OCI-LY3 (cell line): ENCODE data around the gene ATP2A3.

ENCODE experiments used
- H2AFZ ChIP-seq: fragments of 200-600, 300-600 bp; shearing (Covaris generic); 2 replicates; pipeline ENCODE4 v1.6.0; 2014; ENCODE audit warnings: antibody characterized with exemption, low read depth, low read length
- H3K27ac ChIP-seq: fragments of 200-600, 300-600 bp; sonication (generic); 2 replicates; pipeline ENCODE4 v1.5.1; 2014; ENCODE audit warnings: mild to moderate bottlenecking, low read length, moderate library complexity, mixed read lengths
- H3K27me3 ChIP-seq: fragments of 200-600, 300-600 bp; sonication (generic); 2 replicates; pipeline ENCODE4 v1.6.1; 2014; ENCODE audit warnings: low read depth, low read length, mixed read lengths
- H3K36me3 ChIP-seq: fragments of 200-600, 300-600 bp; sonication (generic); replicated peaks from 2 replicates; pipeline ENCODE3; 2014; ENCODE audit warnings: low read depth, low read length, mixed read lengths
- H3K4me1 ChIP-seq: fragments of 300-600, 200-600 bp; sonication (generic); 2 replicates; pipeline ENCODE4 v1.6.1; 2014; ENCODE audit warnings: low read length, mixed read lengths
- H3K4me2 ChIP-seq: fragments of 200-600, 300-600 bp; sonication (generic); 2 replicates; pipeline ENCODE4 v1.6.1; 2014; ENCODE audit warnings: low read length, mixed read lengths
- H3K4me3 ChIP-seq: fragments of 300-600, 200-600 bp; sonication (generic); 2 replicates; pipeline ENCODE4 v1.5.1; 2014; ENCODE audit warnings: antibody characterized with exemption, mild to moderate bottlenecking, low read length, moderate library complexity
- H3K79me2 ChIP-seq: fragments of 300-600, 200-600 bp; shearing (Covaris generic); 2 replicates; pipeline ENCODE4 v1.6.1; 2014; ENCODE audit warnings: mild to moderate bottlenecking, low read length, mixed read lengths
- H3K9ac ChIP-seq: fragments of 300-600, 200-600 bp; shearing (Covaris generic); 2 replicates; pipeline ENCODE4 v1.6.0; 2014; ENCODE audit warnings: mild to moderate bottlenecking, low read length, moderate library complexity
- H3K9me3 ChIP-seq: fragments of 200-600, 300-600 bp; shearing (Covaris generic); 2 replicates; pipeline ENCODE4 v1.6.1; 2014; ENCODE audit warnings: low read length, mixed read lengths; ENCODE audit not compliant: insufficient read depth
- H4K20me1 ChIP-seq: fragments of 200-600, 300-600 bp; sonication (generic); 2 replicates; pipeline ENCODE4 v1.6.1; 2016; ENCODE audit warnings: low read length, mixed read lengths; ENCODE audit not compliant: insufficient read depth
- CTCF ChIP-seq: fragments of 200-600, 300-600 bp; sonication (generic); IDR thresholded peaks from 2 replicates; pipeline ENCODE4 v1.5.1; 2014; ENCODE audit warnings: antibody characterized with exemption, low read length, low read depth
- EZH2phosphoT487 ChIP-seq: fragments of 200-600 bp; shearing (Covaris generic); IDR thresholded peaks from 2 replicates; pipeline ENCODE4 v1.6.1; 2018; ENCODE audit warnings: antibody characterized with exemption, mixed run types, low read depth

ATP2A3 gene

DNA sequence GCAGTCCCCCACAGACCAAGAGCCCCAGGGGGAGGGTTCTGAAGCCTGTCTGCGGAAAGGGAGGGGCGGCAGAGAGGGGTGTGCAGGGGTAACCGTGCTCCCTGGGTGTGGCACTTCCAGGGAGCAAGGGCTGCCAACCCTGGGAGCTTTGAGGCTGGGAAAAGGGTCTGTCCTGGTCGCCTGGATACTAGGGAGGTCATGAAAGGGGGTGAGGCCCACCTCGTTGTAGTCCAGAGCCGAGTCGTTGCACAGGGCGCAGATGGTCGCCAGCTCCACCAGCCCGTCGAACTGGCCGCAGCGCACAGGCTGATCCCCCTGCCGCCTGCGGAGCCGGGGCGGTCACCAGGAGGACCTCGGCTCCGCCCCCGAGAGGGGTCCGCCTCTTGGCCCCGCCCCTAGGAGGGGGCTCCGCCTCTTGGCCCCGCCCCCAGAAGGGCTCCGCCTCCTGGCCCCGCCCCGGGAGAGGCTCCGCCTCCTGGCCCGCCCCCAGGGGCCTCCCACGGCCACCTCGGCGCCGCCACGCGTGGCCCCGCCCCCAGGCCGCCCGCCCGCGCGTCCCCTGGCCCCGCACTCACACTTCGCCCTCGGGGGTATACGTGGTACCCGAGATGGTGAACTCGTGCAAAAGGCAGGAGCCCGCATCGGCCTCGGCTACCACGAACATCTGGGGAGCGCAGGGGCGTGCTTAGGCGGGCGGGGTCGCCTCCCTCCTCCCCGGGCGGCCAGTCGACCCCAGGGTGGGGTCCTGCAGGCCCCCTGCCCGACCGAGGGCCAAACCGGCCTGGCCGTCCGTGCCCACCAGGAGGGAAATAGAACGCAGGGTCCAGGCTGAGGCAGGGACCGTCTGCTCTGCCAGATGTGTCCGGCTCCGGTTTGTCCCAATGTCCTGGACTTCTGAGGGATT is 19.5 kb downstream of the ATP2A3 start:
- H3K9me3 ChIP-seq: no peaks in the 10 kb centered on the region
- H3K4me3 ChIP-seq: no peak overlapping the region
- TF ChIP-seq CTCF: no peak
- H3K9ac ChIP-seq: no peak overlapping the region
- no peaks in the 10 kb centered on the region for H3K79me2 ChIP-seq
- H3K27ac ChIP-seq: no peak overlapping the region
- H3K4me1 ChIP-seq: no peaks in the 10 kb centered on the region
- H2AFZ ChIP-seq: no peak overlapping the region
- no peaks in the 10 kb centered on the region for H3K27me3 ChIP-seq
- no peak overlapping the region for H3K4me2 ChIP-seq
- H4K20me1 ChIP-seq: no peaks in the 10 kb centered on the region
- H3K36me3 ChIP-seq: peaks cover 22% of the 10 kb centered on the region

- TF ChIP-seq CTCF (no peak), EZH2phosphoT487 (no peak)
- Histone ChIP-seq H4K20me1 (no peaks in the 10 kb centered on the region), H3K36me3 (peaks cover 18% of the 10 kb centered on the region), H3K4me2 (no peak overlapping the region), H3K9me3 (no peaks in the 10 kb centered on the region), H3K79me2 (no peaks in the 10 kb centered on the region), H3K9ac (no peak overlapping the region), H3K27ac (no peak overlapping the region), H3K4me3 (no peak overlapping the region), H2AFZ (no peak overlapping the region), H3K27me3 (no peaks in the 10 kb centered on the region), H3K4me1 (no peaks in the 10 kb centered on the region)
These were observed 20.9 kb downstream of the ATP2A3 start for GRCh38 chr17:3943240-3943891.

GRCh38 chr17:3940965-3941698 is 23.1 kb downstream of the ATP2A3 start:
- no peaks in the 10 kb centered on the region for H3K9me3 ChIP-seq
- no peak overlapping the region for H3K27ac ChIP-seq
- H3K27me3 ChIP-seq: no peaks in the 10 kb centered on the region
- no peaks in the 10 kb centered on the region for H4K20me1 ChIP-seq
- H3K4me2 ChIP-seq: no peak overlapping the region
- no peaks in the 10 kb centered on the region for H3K79me2 ChIP-seq
- H3K4me1 ChIP-seq: no peaks in the 10 kb centered on the region
- H3K9ac ChIP-seq: no peak overlapping the region
- H3K36me3 ChIP-seq: peaks cover 31% of the 10 kb centered on the region
- no peak overlapping the region for H3K4me3 ChIP-seq
- H2AFZ ChIP-seq: no peak overlapping the region
- no peak for TF ChIP-seq EZH2phosphoT487

GRCh38 chr17:3937359-3937758 is 26.9 kb downstream of the ATP2A3 start:
- Histone ChIP-seq H3K9me3 (no peaks in the 10 kb centered on the region), H3K27me3 (no peaks in the 10 kb centered on the region), H3K36me3 (peaks cover 30% of the 10 kb centered on the region), H3K4me1 (no peaks in the 10 kb centered on the region), H3K27ac (no peak overlapping the region), H3K4me2 (no peak overlapping the region), H4K20me1 (no peaks in the 10 kb centered on the region), H3K79me2 (no peaks in the 10 kb centered on the region), H2AFZ (no peak overlapping the region), H3K9ac (no peak overlapping the region), H3K4me3 (no peak overlapping the region)
- TF ChIP-seq EZH2phosphoT487 (no peak), CTCF (no peak)
